PC-3 (cell line): ENCODE measurements around the gene PARM1. TPM values are rescaled to one million over a fixed set of nuclear protein-coding genes. Genes with fewer than 3 reads are reported as not detected.

Source experiments
- ATAC-seq: fragments of 200-7000 bp; cut with Tn5 transposase; 2 replicates; pipeline ENCODE4 v1.9.1; 2020; ENCODE audit warnings: mild to moderate bottlenecking, moderate library complexity
- BruUV-seq: library from RNA; stranded (reverse); fragments of 400-500 nt; replicated peaks from 2 replicates; lab custom pipeline; 2021; lab: Mats Ljungman, UMichigan
- CTCF ChIA-PET: fragments of 300-600 bp; sonication (Branson Sonifier 250); formaldehyde crosslinking; loops from one replicate; lab custom pipeline; 2022; ENCODE audit warnings: antibody characterized with exemption; lab: Charles Lee
- POLR2A ChIA-PET: fragments of 300-600 bp; sonication (Branson Sonifier 250); formaldehyde crosslinking; loops from one replicate; lab custom pipeline; 2022; ENCODE audit warnings: antibody characterized with exemption; ENCODE audit not compliant: unreplicated experiment; lab: Charles Lee
- DNase-seq: peaks from one replicate; pipeline ENCODE4 v3.0.0-alpha.2; 2015
- H2AFZ ChIP-seq: fragments of 300-600 bp; sonication (generic); 2 replicates; pipeline ENCODE4 v1.6.0; 2016; ENCODE audit warnings: antibody characterized with exemption, low read length
- H3F3A ChIP-seq: fragments of 300-600 bp; sonication (generic); one replicate; pipeline ENCODE4 v1.6.0; 2017; ENCODE audit warnings: antibody characterized with exemption, low read length, control low read depth, mild to moderate bottlenecking; ENCODE audit not compliant: unreplicated experiment
- H3K27ac ChIP-seq: fragments of 300-600 bp; sonication (generic); 2 replicates; pipeline ENCODE4 v1.5.1; 2016; ENCODE audit warnings: mild to moderate bottlenecking, low read length
- H3K27me3 ChIP-seq: fragments of 300-600 bp; sonication (generic); 2 replicates; pipeline ENCODE4 v1.6.1; 2016; ENCODE audit warnings: low read length, mixed read lengths
- H3K36me3 ChIP-seq: fragments of 300-600 bp; sonication (generic); 2 replicates; pipeline ENCODE4 v1.6.1; 2016; ENCODE audit warnings: low read depth, mixed run types, low read length, mixed read lengths
- H3K4me1 ChIP-seq: fragments of 300-600 bp; sonication (generic); 2 replicates; pipeline ENCODE4 v1.5.1; 2016; ENCODE audit warnings: low read length; ENCODE audit not compliant: insufficient read depth
- H3K4me2 ChIP-seq: fragments of 300-600 bp; sonication (generic); 2 replicates; pipeline ENCODE4 v1.6.0; 2016; ENCODE audit warnings: low read length
- H3K4me3 ChIP-seq: fragments of 300-600 bp; sonication (generic); 2 replicates; pipeline ENCODE4 v1.5.1; 2016; ENCODE audit warnings: mild to moderate bottlenecking, low read length, mixed read lengths
- H3K79me2 ChIP-seq: fragments of 300-600 bp; sonication (generic); 2 replicates; pipeline ENCODE4 v1.6.1; 2017; ENCODE audit warnings: low read length, mixed read lengths
- H3K9ac ChIP-seq: fragments of 300-600 bp; sonication (generic); 2 replicates; pipeline ENCODE4 v1.6.0; 2016; ENCODE audit warnings: mild to moderate bottlenecking, low read length
- H3K9me2 ChIP-seq: fragments of 300-600 bp; sonication (generic); replicated peaks from 2 replicates; pipeline ENCODE4 v1.6.1; 2016; ENCODE audit warnings: mixed run types, low read length, mixed read lengths
- H3K9me3 ChIP-seq: fragments of 300-600 bp; sonication (generic); 2 replicates; pipeline ENCODE4 v1.6.1; 2016; ENCODE audit warnings: low read length, mixed read lengths
- H4K20me1 ChIP-seq: fragments of 300-600 bp; sonication (generic); 2 replicates; pipeline ENCODE4 v1.6.1; 2016; ENCODE audit warnings: low read length, mixed read lengths
- CTCF ChIP-seq: fragments of 300-600 bp; sonication (generic); conservative IDR thresholded peaks from 2 replicates; pipeline ENCODE4 v1.5.1; 2017; ENCODE audit warnings: antibody characterized with exemption, low read depth, mild to moderate bottlenecking, low read length
- EZH2 ChIP-seq: fragments of 300-600 bp; sonication (generic); IDR thresholded peaks from one replicate; pipeline ENCODE4 v1.6.1; 2017; ENCODE audit warnings: antibody characterized with exemption, mild to moderate bottlenecking, low read length; ENCODE audit not compliant: unreplicated experiment
- EZH2phosphoT487 ChIP-seq: fragments of 300-600 bp; sonication (generic); IDR thresholded peaks from 2 replicates; pipeline ENCODE4 v1.6.1; 2018; ENCODE audit warnings: mild to moderate bottlenecking, antibody characterized with exemption, low read length, borderline replicate concordance
- intact Hi-C: fragments of 100-400 bp; cut with micrococcal nuclease; formaldehyde crosslinking; loops from 2 replicates; pipeline ENCODE4 v1.9.0; 2023
- total RNA-seq: library from RNA; depleted of rRNA; stranded (reverse); fragments of >200 nt; gene quantifications from 2 replicates; pipeline ENCODE4 v1.2.3, GENCODE V29; 2014

Gene PARM1
- total RNA-seq, 1 experiment from 2014 or later = 2.9 TPM

- POLR2A ChIA-PET = no interaction called here
Measured at GRCh38 chr4:75087416-75087815, 154.5 kb downstream of the PARM1 start.

GRCh38 chr4:75087865-75088264 lies 154.9 kb downstream of the PARM1 start:
- CTCF ChIA-PET = no interaction called here
- no peaks in the 10 kb centered on the region for H3K36me3 ChIP-seq
- H3K4me3 ChIP-seq = no peak overlapping the region
- POLR2A ChIA-PET = no interaction called here
- intact Hi-C loops = no loop called here
- no peak overlapping the region for H3K4me2 ChIP-seq
- no peaks in the 10 kb centered on the region for H3K27me3 ChIP-seq
- H3K9me2 ChIP-seq = no peaks in the 10 kb centered on the region
- H3F3A ChIP-seq = no peaks in the 10 kb centered on the region
- no peaks in the 10 kb centered on the region for H3K9me3 ChIP-seq
- ATAC-seq = no peak
- no peaks in the 10 kb centered on the region for H3K4me1 ChIP-seq
- no peaks in the 10 kb centered on the region for H3K79me2 ChIP-seq
- no peak overlapping the region for H3K9ac ChIP-seq
- no peak overlapping the region for H2AFZ ChIP-seq
- no peak overlapping the region for H3K27ac ChIP-seq
- DNase-seq = no peak
- TF ChIP-seq EZH2 (no peak), CTCF (no peak), EZH2phosphoT487 (no peak)
- BruUV-seq = no TSS peak
- H4K20me1 ChIP-seq = no peaks in the 10 kb centered on the region

More at GRCh38 chr4:75087416-75087815, 154.5 kb downstream of the PARM1 start:
- DNase-seq (no peak), ATAC-seq (no peak)
- no peak overlapping the region for H3K4me2 ChIP-seq
- H3K9me2 ChIP-seq = no peaks in the 10 kb centered on the region
- H3K79me2 ChIP-seq = no peaks in the 10 kb centered on the region
- no peaks in the 10 kb centered on the region for H3K27me3 ChIP-seq
- no peaks in the 10 kb centered on the region for H3K9me3 ChIP-seq
- TF ChIP-seq EZH2phosphoT487 (no peak), EZH2 (no peak), CTCF (no peak)
- CTCF ChIA-PET = no interaction called here
- intact Hi-C loops = no loop called here
- no peaks in the 10 kb centered on the region for H3F3A ChIP-seq
- no peaks in the 10 kb centered on the region for H3K4me1 ChIP-seq
- H3K36me3 ChIP-seq = no peaks in the 10 kb centered on the region
- no peak overlapping the region for H3K27ac ChIP-seq
- no peaks in the 10 kb centered on the region for H4K20me1 ChIP-seq
- no peak overlapping the region for H2AFZ ChIP-seq
- BruUV-seq = no TSS peak
- H3K4me3 ChIP-seq = no peak overlapping the region
- no peak overlapping the region for H3K9ac ChIP-seq

- no peak for ATAC-seq
- no peaks in the 10 kb centered on the region for H3K36me3 ChIP-seq
- H3K4me2 ChIP-seq = no peak overlapping the region
- no peak overlapping the region for H3K9ac ChIP-seq
- H3K79me2 ChIP-seq = no peaks in the 10 kb centered on the region
- no peak overlapping the region for H3K4me3 ChIP-seq
- BruUV-seq = no TSS peak
- ChIA-PET POLR2A (no interaction called here), CTCF (no interaction called here)
- no peaks in the 10 kb centered on the region for H3K4me1 ChIP-seq
- H4K20me1 ChIP-seq = no peaks in the 10 kb centered on the region
- no peaks in the 10 kb centered on the region for H3K9me2 ChIP-seq
- intact Hi-C loops = no loop called here
- H2AFZ ChIP-seq = no peak overlapping the region
- no peak for DNase-seq
- H3K9me3 ChIP-seq = no peaks in the 10 kb centered on the region
- no peak overlapping the region for H3K27ac ChIP-seq
- H3K27me3 ChIP-seq = no peaks in the 10 kb centered on the region
- TF ChIP-seq EZH2phosphoT487 (no peak), CTCF (no peak), EZH2 (no peak)
- H3F3A ChIP-seq = no peaks in the 10 kb centered on the region
Measured at GRCh38 chr4:75089206-75089605, 156.3 kb downstream of the PARM1 start.
